GM10248 (cell line): ENCODE data around the gene BCL2L13.

Experiments
- CTCF ChIA-PET: fragments of 300-600 bp; sonication (Branson Sonifier 250); formaldehyde crosslinking; extraction: SDS; loops from one replicate; lab custom pipeline; 2021; ENCODE audit warnings: antibody characterized with exemption; lab: Yijun Ruan, JAX
- POLR2A ChIA-PET: fragments of 350-650 bp; sonication (Branson Sonifier 250); formaldehyde crosslinking; extraction: SDS; loops from one replicate; lab custom pipeline; 2020; ENCODE audit warnings: antibody characterized with exemption; lab: Yijun Ruan, JAX
- DNase-seq: peaks from one replicate; pipeline ENCODE4 v3.0.0; 2012; ENCODE audit errors: extremely low spot score
- CTCF ChIP-seq: IDR thresholded peaks from 2 replicates; pipeline ENCODE4 v1.5.1; 2012; ENCODE audit warnings: mild to moderate bottlenecking, low read depth; ENCODE audit errors: extremely low read depth, missing control alignments, control extremely low read depth

BCL2L13 gene

DNA sequence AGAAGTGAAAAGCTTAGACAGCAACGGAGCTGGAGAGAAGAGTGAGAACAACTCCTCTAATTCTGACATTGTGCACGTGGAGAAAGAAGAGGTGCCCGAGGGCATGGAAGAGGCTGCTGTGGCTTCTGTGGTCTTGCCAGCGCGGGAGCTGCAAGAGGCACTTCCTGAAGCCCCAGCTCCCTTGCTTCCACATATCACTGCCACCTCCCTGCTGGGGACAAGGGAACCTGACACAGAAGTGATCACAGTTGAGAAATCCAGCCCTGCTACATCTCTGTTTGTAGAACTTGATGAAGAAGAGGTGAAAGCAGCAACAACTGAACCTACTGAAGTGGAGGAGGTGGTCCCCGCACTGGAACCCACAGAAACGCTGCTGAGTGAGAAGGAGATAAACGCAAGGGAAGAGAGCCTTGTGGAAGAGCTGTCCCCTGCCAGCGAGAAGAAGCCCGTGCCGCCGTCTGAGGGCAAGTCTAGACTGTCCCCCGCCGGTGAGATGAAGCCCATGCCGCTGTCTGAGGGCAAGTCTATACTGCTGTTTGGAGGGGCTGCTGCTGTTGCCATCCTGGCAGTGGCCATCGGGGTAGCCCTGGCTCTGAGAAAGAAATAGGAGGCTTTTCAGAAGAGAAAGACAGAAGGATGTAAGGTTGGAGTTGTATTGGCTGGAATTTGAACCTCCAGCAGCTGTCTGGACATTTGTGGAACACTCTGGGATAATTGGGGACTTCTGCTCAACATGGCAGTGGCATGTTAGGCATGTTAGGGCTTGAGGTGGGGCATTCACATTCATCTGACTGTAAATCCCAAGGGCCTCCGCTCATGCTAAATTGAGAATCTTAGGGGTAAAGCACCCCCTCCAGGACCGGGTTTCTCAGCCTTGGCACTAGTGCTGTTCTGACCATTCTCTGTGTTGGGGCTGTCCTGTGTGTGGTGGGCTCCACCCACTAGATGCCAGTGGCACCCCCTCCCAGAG is 88.7 kb downstream of the BCL2L13 start:
- no peak for DNase-seq
- no peak for TF ChIP-seq CTCF
- ChIA-PET POLR2A (interaction anchor here (0.6 kb wide), 1 partner anchor 369 kb away, joined by 5 read pairs; no protein-coding TSS in a partner anchor), CTCF (interaction anchor here (1.0 to 2.2 kb wide), 2 partner anchors 14 to 66 kb away, joined by 3 to 14 read pairs; no protein-coding TSS in a partner anchor)

DNA sequence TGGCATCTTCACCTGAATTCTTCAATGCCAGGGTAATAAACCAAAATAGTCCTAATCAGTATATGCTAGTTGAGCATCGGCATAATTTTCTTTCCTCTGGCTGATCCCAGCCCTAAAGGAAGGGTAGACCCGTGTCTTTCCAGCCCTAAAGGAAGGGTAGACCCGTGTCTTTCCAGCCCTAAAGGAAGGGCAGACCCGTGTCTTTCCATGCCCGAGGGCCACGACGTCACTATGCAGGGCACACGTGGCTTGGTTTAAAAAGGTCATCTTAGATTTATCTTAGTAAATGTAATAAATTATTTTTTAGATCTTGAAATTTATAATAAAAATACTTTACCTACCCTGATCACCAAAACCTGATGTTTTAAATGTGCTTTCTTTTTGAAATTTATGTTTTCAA is 90.2 kb downstream of the BCL2L13 start:
- ChIA-PET CTCF (interaction anchor here (1.5 to 4.4 kb wide), 2 partner anchors 14 to 56 kb away, joined by 4 to 36 read pairs; no protein-coding TSS in a partner anchor), POLR2A (no interaction called here)
- no peak for TF ChIP-seq CTCF
- DNase-seq: no peak

DNA sequence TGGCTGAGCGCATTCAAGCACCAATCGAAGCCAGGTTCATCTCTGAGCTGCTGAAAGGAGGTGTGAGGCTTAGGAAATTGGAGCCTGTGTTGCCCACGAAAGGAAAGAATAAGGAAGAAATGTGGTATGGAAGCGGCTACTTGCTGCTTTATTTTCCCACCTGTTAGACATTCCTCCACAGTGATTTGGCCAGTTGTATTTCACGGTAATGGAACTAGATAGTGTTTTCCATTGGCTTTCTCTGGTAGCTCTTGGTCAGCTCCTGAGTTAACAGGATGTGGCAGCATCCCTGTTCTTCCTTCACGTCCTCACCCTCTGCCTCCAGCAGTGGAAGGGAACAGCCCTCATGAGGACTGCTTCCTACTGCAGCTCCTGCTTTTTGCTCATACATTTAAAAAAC is 91.0 kb downstream of the BCL2L13 start:
- no peak for TF ChIP-seq CTCF
- DNase-seq: no peak
- CTCF ChIA-PET: interaction anchor here (1.5 to 4.4 kb wide), 2 partner anchors 13 to 55 kb away, joined by 4 to 36 read pairs; no protein-coding TSS in a partner anchor
- POLR2A ChIA-PET: no interaction called here

- POLR2A ChIA-PET: no interaction called here
- no peak for TF ChIP-seq CTCF
- DNase-seq: no peak
- CTCF ChIA-PET: interaction anchor here (0.7 to 4.4 kb wide), 3 partner anchors 10 to 561 kb away, joined by 3 to 36 read pairs (median 3); no protein-coding TSS in a partner anchor
These were observed 93.8 kb downstream of the BCL2L13 start for GRCh38 chr22:17732251-17732854.

DNA sequence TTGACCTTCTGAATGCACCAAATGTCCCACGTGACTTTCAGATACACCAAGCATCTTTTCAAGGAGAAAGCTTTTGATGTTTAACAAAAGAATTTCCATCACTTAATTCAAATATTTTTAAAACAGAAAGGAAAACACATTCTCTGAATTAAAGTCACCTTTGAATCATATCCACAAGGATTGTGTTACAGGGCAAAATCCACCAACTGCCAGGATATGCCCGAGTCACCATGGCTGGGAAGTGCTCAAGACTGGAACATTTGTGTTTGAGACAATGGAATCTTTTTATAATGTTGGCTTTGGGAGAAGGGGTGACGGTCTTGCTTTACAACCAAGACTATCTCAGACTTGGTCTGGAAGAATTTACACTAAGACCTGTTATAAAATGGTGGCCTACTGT is 94.9 kb downstream of the BCL2L13 start:
- no peak for TF ChIP-seq CTCF
- no peak for DNase-seq
- ChIA-PET CTCF (interaction anchor here (1.1 to 2.9 kb wide), 4 partner anchors 10 to 175 kb away, joined by 4 to 23 read pairs (median 8); no protein-coding TSS in a partner anchor), POLR2A (interaction anchor here (0.5 kb wide), 1 partner anchor 149 kb away, joined by 6 read pairs; no protein-coding TSS in a partner anchor)

GRCh38 chr22:17734187-17734586 is 95.6 kb downstream of the BCL2L13 start:
- ChIA-PET POLR2A (interaction anchor here (0.6 kb wide), 1 partner anchor 8 kb away, joined by 6 read pairs; no protein-coding TSS in a partner anchor), CTCF (interaction anchor here (0.9 to 2.9 kb wide), 8 partner anchors 9 to 342 kb away, joined by 3 to 23 read pairs (median 4); no protein-coding TSS in a partner anchor)
- no peak for TF ChIP-seq CTCF
- no peak for DNase-seq
